PC-3 (cell line): Measurements from ENCODE around the gene MICALL2. TPM values are rescaled to one million over a fixed set of nuclear protein-coding genes. Genes with fewer than 3 reads are reported as not detected.

Source experiments
- ATAC-seq: fragments of 200-7000 bp; cut with Tn5 transposase; 2 replicates; pipeline ENCODE4 v1.9.1; 2020; ENCODE audit warnings: mild to moderate bottlenecking, moderate library complexity
- BruUV-seq: library from RNA; stranded (reverse); fragments of 400-500 nt; replicated peaks from 2 replicates; lab custom pipeline; 2021; lab: Mats Ljungman, UMichigan
- CTCF ChIA-PET: fragments of 300-600 bp; sonication (Branson Sonifier 250); formaldehyde crosslinking; loops from one replicate; lab custom pipeline; 2022; ENCODE audit warnings: antibody characterized with exemption; lab: Charles Lee
- POLR2A ChIA-PET: fragments of 300-600 bp; sonication (Branson Sonifier 250); formaldehyde crosslinking; loops from one replicate; lab custom pipeline; 2022; ENCODE audit warnings: antibody characterized with exemption; ENCODE audit not compliant: unreplicated experiment; lab: Charles Lee
- DNase-seq: peaks from one replicate; pipeline ENCODE4 v3.0.0-alpha.2; 2015
- H2AFZ ChIP-seq: fragments of 300-600 bp; sonication (generic); 2 replicates; pipeline ENCODE4 v1.6.0; 2016; ENCODE audit warnings: antibody characterized with exemption, low read length
- H3F3A ChIP-seq: fragments of 300-600 bp; sonication (generic); one replicate; pipeline ENCODE4 v1.6.0; 2017; ENCODE audit warnings: antibody characterized with exemption, low read length, control low read depth, mild to moderate bottlenecking; ENCODE audit not compliant: unreplicated experiment
- H3K27ac ChIP-seq: fragments of 300-600 bp; sonication (generic); 2 replicates; pipeline ENCODE4 v1.5.1; 2016; ENCODE audit warnings: mild to moderate bottlenecking, low read length
- H3K27me3 ChIP-seq: fragments of 300-600 bp; sonication (generic); 2 replicates; pipeline ENCODE4 v1.6.1; 2016; ENCODE audit warnings: low read length, mixed read lengths
- H3K36me3 ChIP-seq: fragments of 300-600 bp; sonication (generic); 2 replicates; pipeline ENCODE4 v1.6.1; 2016; ENCODE audit warnings: low read depth, mixed run types, low read length, mixed read lengths
- H3K4me1 ChIP-seq: fragments of 300-600 bp; sonication (generic); 2 replicates; pipeline ENCODE4 v1.5.1; 2016; ENCODE audit warnings: low read length; ENCODE audit not compliant: insufficient read depth
- H3K4me2 ChIP-seq: fragments of 300-600 bp; sonication (generic); 2 replicates; pipeline ENCODE4 v1.6.0; 2016; ENCODE audit warnings: low read length
- H3K4me3 ChIP-seq: fragments of 300-600 bp; sonication (generic); 2 replicates; pipeline ENCODE4 v1.5.1; 2016; ENCODE audit warnings: mild to moderate bottlenecking, low read length, mixed read lengths
- H3K79me2 ChIP-seq: fragments of 300-600 bp; sonication (generic); 2 replicates; pipeline ENCODE4 v1.6.1; 2017; ENCODE audit warnings: low read length, mixed read lengths
- H3K9ac ChIP-seq: fragments of 300-600 bp; sonication (generic); 2 replicates; pipeline ENCODE4 v1.6.0; 2016; ENCODE audit warnings: mild to moderate bottlenecking, low read length
- H3K9me2 ChIP-seq: fragments of 300-600 bp; sonication (generic); replicated peaks from 2 replicates; pipeline ENCODE4 v1.6.1; 2016; ENCODE audit warnings: mixed run types, low read length, mixed read lengths
- H3K9me3 ChIP-seq: fragments of 300-600 bp; sonication (generic); 2 replicates; pipeline ENCODE4 v1.6.1; 2016; ENCODE audit warnings: low read length, mixed read lengths
- H4K20me1 ChIP-seq: fragments of 300-600 bp; sonication (generic); 2 replicates; pipeline ENCODE4 v1.6.1; 2016; ENCODE audit warnings: low read length, mixed read lengths
- EZH2 ChIP-seq: fragments of 300-600 bp; sonication (generic); IDR thresholded peaks from one replicate; pipeline ENCODE4 v1.6.1; 2017; ENCODE audit warnings: antibody characterized with exemption, mild to moderate bottlenecking, low read length; ENCODE audit not compliant: unreplicated experiment
- EZH2phosphoT487 ChIP-seq: fragments of 300-600 bp; sonication (generic); IDR thresholded peaks from 2 replicates; pipeline ENCODE4 v1.6.1; 2018; ENCODE audit warnings: mild to moderate bottlenecking, antibody characterized with exemption, low read length, borderline replicate concordance
- intact Hi-C: fragments of 100-400 bp; cut with micrococcal nuclease; formaldehyde crosslinking; loops from 2 replicates; pipeline ENCODE4 v1.9.0; 2023
- total RNA-seq: library from RNA; depleted of rRNA; stranded (reverse); fragments of >200 nt; gene quantifications from 2 replicates; pipeline ENCODE4 v1.2.3, GENCODE V29; 2014
- TF ChIP-seq, protein P1 (sequence below): fragments of 300-600 bp; sonication (generic); conservative IDR thresholded peaks from 2 replicates; pipeline ENCODE4 v1.5.1; 2017; ENCODE audit warnings: antibody characterized with exemption, low read depth, mild to moderate bottlenecking, low read length

Gene MICALL2
- total RNA-seq, 1 experiment from 2014 or later: 52.8 TPM

DNA sequence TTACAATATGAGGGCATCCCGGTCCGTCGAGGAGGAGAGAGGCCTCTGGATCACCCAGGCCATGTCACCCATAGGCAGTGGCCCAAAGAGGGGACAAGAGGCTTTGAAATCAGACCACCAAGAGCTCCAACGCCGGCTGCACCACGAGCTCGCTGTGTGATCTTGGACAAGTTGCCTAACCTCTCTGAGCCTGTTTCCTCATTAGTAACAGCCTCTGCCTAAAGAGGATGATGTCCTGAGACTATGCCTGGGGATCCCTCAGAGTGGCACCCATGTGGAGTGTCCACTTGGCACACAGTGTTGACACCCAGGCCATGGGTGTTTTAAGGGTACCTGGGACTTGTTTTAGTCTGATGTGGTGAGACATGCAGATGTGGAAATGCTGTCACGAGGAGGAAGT lies 50.8 kb downstream of the MICALL2 start:
- BruUV-seq: no TSS peak
- Histone ChIP-seq H3K4me1 (peaks cover 3% of the 10 kb centered on the region; the same call in 1 of the 2 replicates), H3K9me2 (no peaks in the 10 kb centered on the region), H3K4me2 (no peak overlapping the region), H3K4me3 (no peak overlapping the region), H3K9ac (no peak overlapping the region), H3K79me2 (no peaks in the 10 kb centered on the region), H4K20me1 (no peaks in the 10 kb centered on the region), H3F3A (no peaks in the 10 kb centered on the region), H2AFZ (no peak overlapping the region), H3K9me3 (no peaks in the 10 kb centered on the region), H3K36me3 (no peaks in the 10 kb centered on the region), H3K27ac (no peak overlapping the region), H3K27me3 (peaks cover 22% of the 10 kb centered on the region)
- POLR2A ChIA-PET: no interaction called here
- CTCF ChIA-PET: no interaction called here
- intact Hi-C loops: no loop called here
- DNase-seq: no peak
- ATAC-seq: no peak
- TF ChIP-seq EZH2 (no peak), EZH2phosphoT487 (no peak)
- TF ChIP-seq, protein P1, sequence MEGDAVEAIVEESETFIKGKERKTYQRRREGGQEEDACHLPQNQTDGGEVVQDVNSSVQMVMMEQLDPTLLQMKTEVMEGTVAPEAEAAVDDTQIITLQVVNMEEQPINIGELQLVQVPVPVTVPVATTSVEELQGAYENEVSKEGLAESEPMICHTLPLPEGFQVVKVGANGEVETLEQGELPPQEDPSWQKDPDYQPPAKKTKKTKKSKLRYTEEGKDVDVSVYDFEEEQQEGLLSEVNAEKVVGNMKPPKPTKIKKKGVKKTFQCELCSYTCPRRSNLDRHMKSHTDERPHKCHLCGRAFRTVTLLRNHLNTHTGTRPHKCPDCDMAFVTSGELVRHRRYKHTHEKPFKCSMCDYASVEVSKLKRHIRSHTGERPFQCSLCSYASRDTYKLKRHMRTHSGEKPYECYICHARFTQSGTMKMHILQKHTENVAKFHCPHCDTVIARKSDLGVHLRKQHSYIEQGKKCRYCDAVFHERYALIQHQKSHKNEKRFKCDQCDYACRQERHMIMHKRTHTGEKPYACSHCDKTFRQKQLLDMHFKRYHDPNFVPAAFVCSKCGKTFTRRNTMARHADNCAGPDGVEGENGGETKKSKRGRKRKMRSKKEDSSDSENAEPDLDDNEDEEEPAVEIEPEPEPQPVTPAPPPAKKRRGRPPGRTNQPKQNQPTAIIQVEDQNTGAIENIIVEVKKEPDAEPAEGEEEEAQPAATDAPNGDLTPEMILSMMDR: no peak

- ChIA-PET CTCF (no interaction called here), POLR2A (no interaction called here)
- intact Hi-C loops: no loop called here
- Histone ChIP-seq H3F3A (no peaks in the 10 kb centered on the region), H3K36me3 (no peaks in the 10 kb centered on the region), H3K9me3 (no peaks in the 10 kb centered on the region), H3K4me2 (no peak overlapping the region), H3K9ac (no peak overlapping the region), H4K20me1 (no peaks in the 10 kb centered on the region), H2AFZ (no peak overlapping the region), H3K27me3 (peaks cover 28% of the 10 kb centered on the region), H3K4me3 (no peak overlapping the region), H3K9me2 (no peaks in the 10 kb centered on the region), H3K4me1 (0 out of 2 replicates have a peak, but pooled peaks cover 3% of the 10 kb centered on the region), H3K27ac (no peak overlapping the region), H3K79me2 (no peaks in the 10 kb centered on the region)
- DNase-seq (no peak), ATAC-seq (no peak)
- BruUV-seq: no TSS peak
- TF ChIP-seq EZH2 (no peak), EZH2phosphoT487 (no peak)
- TF ChIP-seq, protein P1: no peak
Observed at GRCh38 chr7:1407892-1408291, 51.4 kb downstream of the MICALL2 start.

- CTCF ChIA-PET: interaction anchor here (0.5 kb wide), 1 partner anchor 167 kb away, joined by 3 read pairs; no protein-coding TSS in a partner anchor
- no TSS peak for BruUV-seq
- TF ChIP-seq EZH2 (no peak), EZH2phosphoT487 (no peak)
- TF ChIP-seq, protein P1: no peak
- Histone ChIP-seq H3K4me2 (no peak overlapping the region), H3K9me2 (no peaks in the 10 kb centered on the region), H2AFZ (no peak overlapping the region), H3K79me2 (no peaks in the 10 kb centered on the region), H3K9ac (no peak overlapping the region), H4K20me1 (no peaks in the 10 kb centered on the region), H3K27ac (no peak overlapping the region), H3K27me3 (peaks cover 40% of the 10 kb centered on the region), H3F3A (no peaks in the 10 kb centered on the region), H3K4me1 (no peaks in the 10 kb centered on the region), H3K36me3 (no peaks in the 10 kb centered on the region), H3K9me3 (no peaks in the 10 kb centered on the region), H3K4me3 (no peak overlapping the region)
- ATAC-seq (no peak), DNase-seq (no peak)
- intact Hi-C loops: no loop called here
- POLR2A ChIA-PET: no interaction called here
Observed at GRCh38 chr7:1404898-1405548, 54.2 kb downstream of the MICALL2 start.
